Activated CD4-positive, alpha-beta T cell treated with anti-CD3 and anti-CD28 coated beads for 4 hours (primary cell): ENCODE measurements around the gene B3GLCT.
"Not testable (repeated sequence)": the region's sequence is repeated elsewhere in the genome, so short reads cannot be mapped to it uniquely, and the experiment has no call there.

ENCODE experiments used
- DNase-seq, 2 donors: peaks; one replicate each; pipeline ENCODE4 v3.0.0-alpha.2; 2020

B3GLCT gene

DNA sequence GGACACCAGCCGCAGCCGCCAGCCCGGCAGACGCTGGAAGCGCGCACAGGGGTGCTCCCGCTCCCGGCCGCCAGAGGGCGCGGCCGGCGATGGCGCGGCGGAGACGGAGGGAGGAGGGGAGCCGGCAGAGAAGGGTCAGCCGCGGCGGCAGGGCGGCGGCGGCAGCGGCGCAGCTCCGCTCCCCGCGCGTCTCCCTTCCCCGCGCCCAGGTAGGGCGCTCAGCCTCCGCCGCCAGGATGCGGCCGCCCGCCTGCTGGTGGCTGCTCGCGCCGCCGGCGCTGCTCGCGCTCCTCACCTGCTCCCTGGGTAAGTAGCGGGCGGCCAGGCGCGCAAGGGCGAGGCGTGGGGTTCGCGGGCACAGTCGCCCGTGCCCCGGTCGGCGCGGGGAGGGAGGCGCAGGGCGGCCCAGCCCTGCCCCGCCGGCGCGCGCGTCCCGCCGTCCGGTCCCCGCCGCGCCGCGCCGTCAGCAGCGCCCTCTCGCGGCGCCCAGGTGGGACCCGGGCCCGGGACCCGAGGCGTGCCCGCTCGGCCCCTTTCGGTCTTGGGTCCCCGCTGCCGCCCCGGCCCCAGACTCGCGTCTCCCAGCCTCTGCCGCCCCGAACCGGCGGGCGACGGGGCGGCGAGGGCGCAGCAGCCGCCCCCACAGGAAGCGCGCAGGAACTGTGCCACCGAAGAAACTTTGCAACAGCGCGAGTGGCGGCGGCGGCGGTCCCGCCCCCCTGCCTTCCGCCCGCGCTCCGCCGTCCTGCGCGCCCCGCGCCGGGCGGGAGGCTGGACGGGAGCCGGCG is at the start of gene B3GLCT:
B3GLCT (plus strand) TSS at position 127 of the 788 bp plus-strand sequence; CDS start at position 237, 110 bp downstream.
- DNase-seq = peak; percentile 74 to 75

DNA sequence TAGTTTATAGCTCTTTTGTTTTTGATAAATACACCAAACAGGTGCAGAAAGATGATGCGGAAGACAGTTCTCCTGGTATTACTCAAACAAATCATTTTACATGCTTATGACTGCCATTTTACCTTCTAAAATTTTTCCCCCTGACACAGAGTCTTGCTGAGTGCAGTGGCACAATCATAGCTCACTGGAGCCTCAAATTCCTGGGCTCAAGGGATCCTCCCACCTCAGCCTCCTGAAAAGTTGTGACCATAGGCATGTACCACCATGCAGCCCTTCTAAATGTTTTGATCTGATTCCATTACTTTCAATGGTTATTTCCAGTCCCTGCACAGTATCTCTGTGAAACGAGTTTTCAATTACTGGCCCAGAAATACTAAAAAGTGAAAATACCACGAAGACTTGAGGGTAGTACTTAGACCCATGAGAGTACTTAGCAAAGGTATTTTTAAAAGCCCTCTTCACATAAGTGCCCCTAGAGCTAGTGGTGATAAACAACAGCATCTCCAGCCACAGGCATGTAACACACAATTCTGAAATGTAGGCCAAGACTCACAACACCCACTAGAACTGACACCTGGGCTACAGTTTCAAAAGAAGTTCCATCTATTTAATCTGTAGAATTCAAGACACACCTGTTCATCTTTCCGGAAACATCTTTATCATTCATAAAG is 49.3 kb upstream of the B3GLCT start:
- no peak for DNase-seq

DNA sequence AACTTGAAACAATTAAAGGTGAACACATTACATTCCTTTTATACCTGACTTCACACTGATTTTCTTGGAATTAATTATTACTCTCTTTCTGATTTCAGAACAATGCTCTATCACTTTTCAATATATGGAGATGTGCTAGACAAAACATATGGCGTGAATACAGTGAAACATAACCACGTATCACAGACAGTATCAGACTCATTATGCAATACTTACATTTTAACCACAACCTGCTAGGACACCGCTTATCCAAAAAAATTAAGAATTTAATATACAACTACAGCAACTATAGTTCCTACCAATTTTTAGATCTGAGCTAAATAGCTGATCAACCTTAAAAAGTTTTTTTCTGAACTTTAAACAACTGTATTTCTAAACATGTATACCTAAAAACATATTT is 47.9 kb upstream of the B3GLCT start:
- no peak for DNase-seq

GRCh38 chr13:31154939-31155338 is 44.8 kb upstream of the B3GLCT start:
- DNase-seq = no peak

DNA sequence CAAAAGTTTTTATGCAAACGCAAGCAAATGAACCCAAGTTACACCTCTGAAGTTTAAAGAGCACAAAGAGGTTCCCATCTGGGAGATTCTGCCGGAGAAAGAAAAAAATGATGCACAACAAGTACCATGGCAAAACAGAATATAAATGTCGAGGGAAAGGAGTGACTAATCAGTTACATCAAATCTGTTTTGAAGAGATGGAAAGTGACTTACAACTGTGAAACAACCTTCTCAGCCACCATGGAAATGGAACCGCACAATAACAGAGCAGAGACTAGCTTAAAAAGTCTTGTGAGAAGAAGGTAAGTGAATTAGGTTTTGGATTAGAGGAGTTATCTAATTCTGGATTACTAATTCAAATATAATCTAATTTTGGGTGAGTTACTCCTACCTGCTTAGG is 40.5 kb upstream of the B3GLCT start:
- no peak for DNase-seq

GRCh38 chr13:31160857-31161556 is 38.8 kb upstream of the B3GLCT start:
- DNase-seq = peak; percentile 59 to 67

DNA sequence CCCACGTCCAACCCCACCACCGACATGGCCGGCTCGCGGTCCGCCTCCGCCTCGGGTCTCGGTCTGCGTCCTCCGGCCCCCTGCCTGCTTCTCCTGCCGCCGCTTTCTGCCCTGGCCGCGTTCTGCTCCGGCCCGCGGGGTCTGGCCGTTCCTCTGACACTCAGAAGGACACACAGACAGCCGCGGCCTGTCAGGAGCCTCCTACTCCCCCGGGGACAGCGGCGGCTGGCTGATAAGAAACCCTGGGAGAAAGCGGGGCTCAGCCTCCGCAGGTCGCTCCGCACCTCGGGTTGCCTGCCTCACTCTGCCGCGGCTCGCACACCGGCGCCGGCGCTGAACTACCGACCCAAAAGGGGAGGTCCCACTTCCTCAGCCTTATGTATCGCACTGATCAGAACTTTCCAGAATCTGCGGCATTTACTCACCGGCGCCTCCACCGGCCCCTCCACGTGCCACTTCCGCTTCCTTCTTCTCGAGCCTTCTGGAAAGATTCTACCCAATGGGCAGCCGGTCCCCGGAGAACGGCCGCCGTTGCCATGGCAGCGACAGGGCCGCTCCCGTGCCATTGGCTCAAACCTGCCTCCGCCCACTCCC is 38.1 kb upstream of the B3GLCT start, which contains the start of gene HSPH1:
HSPH1 (minus strand) TSS at position 348 of the 594 bp plus-strand sequence; CDS start at position 26, 322 bp downstream.
- DNase-seq = peak; percentile 98 to 99

GRCh38 chr13:31162151-31163008 is 37.4 kb upstream of the B3GLCT start:
- DNase-seq = peak; percentile 94 to 95

- DNase-seq = no peak
These were observed 33.2 kb upstream of the B3GLCT start for GRCh38 chr13:31166591-31166990.

- DNase-seq = no peak
These were observed 32.3 kb upstream of the B3GLCT start for GRCh38 chr13:31167490-31167889.

- no peak for DNase-seq
These were observed 31.6 kb upstream of the B3GLCT start for GRCh38 chr13:31168166-31168565.

DNA sequence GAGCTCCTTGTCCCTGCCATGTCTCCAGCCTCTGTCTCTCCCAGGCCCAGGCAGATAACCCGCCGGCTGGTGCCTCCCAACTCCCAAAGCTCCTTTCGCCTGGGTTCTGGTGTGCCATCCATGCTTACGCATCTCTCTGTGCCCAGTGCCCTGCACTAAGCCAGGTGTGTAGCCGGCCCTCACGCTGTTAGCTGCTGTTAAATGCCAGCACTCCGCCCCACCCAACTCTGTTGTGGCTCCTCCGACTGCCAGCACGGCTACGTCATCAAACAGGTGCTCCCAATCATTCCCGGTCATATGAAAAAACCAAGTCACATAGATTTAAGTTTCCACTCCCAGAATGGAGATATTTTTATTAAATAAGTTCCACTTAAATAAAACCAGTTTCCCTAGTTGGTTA is 31.0 kb upstream of the B3GLCT start:
- DNase-seq = no peak

GRCh38 chr13:31172001-31172400 is 27.8 kb upstream of the B3GLCT start:
- DNase-seq = no peak

GRCh38 chr13:31172535-31172934 is 27.2 kb upstream of the B3GLCT start:
- DNase-seq = no peak

DNA sequence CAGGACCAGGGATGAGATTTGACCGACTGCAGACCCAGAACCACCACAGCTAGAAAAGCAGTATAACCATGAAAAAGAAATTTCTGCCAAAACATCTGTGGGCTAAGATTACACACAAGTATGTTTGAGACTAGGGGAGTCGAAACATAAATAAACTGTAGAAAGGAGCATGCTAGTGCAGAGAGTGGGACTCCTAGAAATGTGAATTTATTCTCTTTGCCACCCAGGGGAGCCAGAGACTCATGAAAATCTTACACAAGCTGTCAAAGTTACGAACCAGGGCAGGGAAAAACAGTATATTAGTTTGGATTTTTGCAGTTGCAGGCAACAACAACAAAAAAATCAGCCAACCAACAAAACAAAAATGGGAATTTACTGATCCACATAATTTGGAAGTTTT is 25.8 kb upstream of the B3GLCT start:
- no peak for DNase-seq

GRCh38 chr13:31175847-31176532 is 23.8 kb upstream of the B3GLCT start:
- DNase-seq = no peak

GRCh38 chr13:31177813-31178495 is 21.8 kb upstream of the B3GLCT start:
- DNase-seq = not testable (repeated sequence)

- DNase-seq = no peak
These were observed 20.5 kb upstream of the B3GLCT start for GRCh38 chr13:31179241-31179640.

DNA sequence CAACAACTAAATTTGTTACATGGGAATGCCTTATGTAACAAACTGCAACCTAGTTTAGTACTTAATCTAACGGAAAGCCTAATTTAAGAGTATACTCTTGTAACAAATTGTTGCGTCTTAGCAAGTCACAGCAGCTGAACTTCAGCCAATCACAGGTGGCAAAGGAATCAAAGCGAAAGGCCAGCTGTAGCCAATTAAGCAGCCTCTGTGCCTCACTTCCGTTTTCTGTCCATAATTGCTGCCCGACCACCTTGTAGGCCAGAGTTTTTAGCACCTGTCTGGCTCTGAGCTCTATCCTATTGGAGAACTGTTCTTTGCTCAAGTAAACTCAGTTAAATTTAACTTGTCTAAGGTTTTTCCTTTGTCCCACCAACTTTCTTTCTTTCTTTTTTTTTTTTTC is 20.0 kb upstream of the B3GLCT start:
- no peak for DNase-seq

GRCh38 chr13:31182987-31183386 is 16.8 kb upstream of the B3GLCT start:
- no peak for DNase-seq

GRCh38 chr13:31184451-31184850 is 15.3 kb upstream of the B3GLCT start:
- DNase-seq = no peak
